ENCODE data around the gene AAMDC. TPM values are rescaled to one million over a fixed set of nuclear protein-coding genes. Genes with fewer than 3 reads are reported as not detected.

The AAMDC gene
- total and polyA plus RNA-seq, 2 of the 13 experiments (the other 11 are each of a cell fraction or from before 2014, with no cell fraction given), result 18.1 to 35.6 TPM

GRCh38 chr11:77833302-77833701 is 12.4 kb downstream of the AAMDC start (continued):
- no peak for TF ChIP-seq ARID4A (CRISPR knock-in tag; IDR thresholded peaks at IDR 0.05; ENCODE audit: borderline replicate concordance)
- no peak for TF ChIP-seq ZNF101 (CRISPR knock-in tag; IDR thresholded peaks at IDR 0.05; ENCODE audit: borderline replicate concordance, low read depth)
- no peak for TF ChIP-seq SATB2 (CRISPR knock-in tag; IDR thresholded peaks at IDR 0.05)
- TF ChIP-seq RXRB (CRISPR knock-in tag; IDR thresholded peaks at IDR 0.05; ENCODE audit: borderline replicate concordance), result no peak
- TF ChIP-seq ZNF788 (CRISPR knock-in tag; IDR thresholded peaks at IDR 0.05; ENCODE audit: borderline replicate concordance), result no peak
- no peak for TF ChIP-seq ZNF138 (CRISPR knock-in tag; IDR thresholded peaks at IDR 0.05; ENCODE audit: low read depth)
- TF ChIP-seq ZNF160 (CRISPR knock-in tag; IDR thresholded peaks at IDR 0.05), result no peak
- no peak for TF ChIP-seq CREBL2 (CRISPR knock-in tag; IDR thresholded peaks at IDR 0.05; ENCODE audit: borderline replicate concordance)
- TF ChIP-seq, protein P1, sequence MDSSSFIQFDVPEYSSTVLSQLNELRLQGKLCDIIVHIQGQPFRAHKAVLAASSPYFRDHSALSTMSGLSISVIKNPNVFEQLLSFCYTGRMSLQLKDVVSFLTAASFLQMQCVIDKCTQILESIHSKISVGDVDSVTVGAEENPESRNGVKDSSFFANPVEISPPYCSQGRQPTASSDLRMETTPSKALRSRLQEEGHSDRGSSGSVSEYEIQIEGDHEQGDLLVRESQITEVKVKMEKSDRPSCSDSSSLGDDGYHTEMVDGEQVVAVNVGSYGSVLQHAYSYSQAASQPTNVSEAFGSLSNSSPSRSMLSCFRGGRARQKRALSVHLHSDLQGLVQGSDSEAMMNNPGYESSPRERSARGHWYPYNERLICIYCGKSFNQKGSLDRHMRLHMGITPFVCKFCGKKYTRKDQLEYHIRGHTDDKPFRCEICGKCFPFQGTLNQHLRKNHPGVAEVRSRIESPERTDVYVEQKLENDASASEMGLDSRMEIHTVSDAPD (CRISPR knock-in tag; IDR thresholded peaks at IDR 0.05), result no peak
- no peak for TF ChIP-seq RFXAP (CRISPR knock-in tag; IDR thresholded peaks at IDR 0.05; ENCODE audit: borderline replicate concordance)
- TF ChIP-seq ZBTB42 (CRISPR knock-in tag; IDR thresholded peaks at IDR 0.05), result no peak
